ENCODE measurements around the gene DLGAP3.

Gene DLGAP3

GRCh38 chr1:34928699-34929496 lies 552 bp downstream of the DLGAP3 start:
- no peak for DNase-seq

- no peak for DNase-seq
Measured at GRCh38 chr1:34928066-34928696, 1.3 kb downstream of the DLGAP3 start.

GRCh38 chr1:34927316-34927715 lies 2.1 kb downstream of the DLGAP3 start:
- no peak for DNase-seq

GRCh38 chr1:34926894-34927293 lies 2.6 kb downstream of the DLGAP3 start:
- DNase-seq, result no peak

GRCh38 chr1:34926156-34926555 lies 3.3 kb downstream of the DLGAP3 start:
- no peak for DNase-seq

GRCh38 chr1:34925730-34926129 lies 3.7 kb downstream of the DLGAP3 start:
- no peak for DNase-seq

- DNase-seq, result peak; percentile 59
Measured at GRCh38 chr1:34924759-34925555, 4.5 kb downstream of the DLGAP3 start.

GRCh38 chr1:34923490-34923889 lies 6.0 kb downstream of the DLGAP3 start:
- DNase-seq, result no peak

- no peak for DNase-seq
Measured at GRCh38 chr1:34918977-34919561, 10.4 kb downstream of the DLGAP3 start.

GRCh38 chr1:34918386-34918976 lies 11.0 kb downstream of the DLGAP3 start:
- no peak for DNase-seq

- DNase-seq, result no peak
Measured at GRCh38 chr1:34917017-34917416, 12.4 kb downstream of the DLGAP3 start.

- DNase-seq, result no peak
Measured at GRCh38 chr1:34916104-34916503, 13.3 kb downstream of the DLGAP3 start.

GRCh38 chr1:34915521-34915920 lies 13.9 kb downstream of the DLGAP3 start:
- no peak for DNase-seq

- no peak for DNase-seq
Measured at GRCh38 chr1:34914958-34915357, 14.5 kb downstream of the DLGAP3 start.

- DNase-seq, result no peak
Measured at GRCh38 chr1:34911465-34911864, 18.0 kb downstream of the DLGAP3 start.

GRCh38 chr1:34910425-34910824 lies 19.0 kb downstream of the DLGAP3 start:
- no peak for DNase-seq

- DNase-seq, result no peak
Measured at GRCh38 chr1:34908369-34908768, 21.1 kb downstream of the DLGAP3 start.

GRCh38 chr1:34907487-34908090 lies 21.9 kb downstream of the DLGAP3 start:
- no peak for DNase-seq

GRCh38 chr1:34906756-34907155 lies 22.7 kb downstream of the DLGAP3 start:
- no peak for DNase-seq

- no peak for DNase-seq
Measured at GRCh38 chr1:34906222-34906621, 23.2 kb downstream of the DLGAP3 start.

GRCh38 chr1:34905098-34905459 lies 24.4 kb downstream of the DLGAP3 start:
- no peak for DNase-seq

GRCh38 chr1:34904236-34905097 lies 25.0 kb downstream of the DLGAP3 start:
- no peak for DNase-seq

Data from fibroblast of skin of right quadriceps (primary cell).